Neural progenitor cell (in vitro differentiated cells): Measurements from ENCODE around the gene MSI1.

ENCODE experiments used
- CTCF ChIP-seq: fragments of 200-600 bp; sonication (generic); IDR thresholded peaks from 2 replicates; pipeline ENCODE4 v1.5.1; 2017; ENCODE audit warnings: antibody characterized with exemption, mild to moderate bottlenecking
- EZH2 ChIP-seq: fragments of 200-600 bp; sonication (generic); IDR thresholded peaks from 2 replicates; pipeline ENCODE4 v1.6.1; 2017; ENCODE audit warnings: antibody characterized with exemption, mild to moderate bottlenecking, moderate library complexity

GRCh38 chr12:120339256-120339655 is 29.7 kb downstream of the MSI1 start:
- TF ChIP-seq CTCF (no peak), EZH2 (no peak)
